C4-2B (cell line): ENCODE results near the gene CORO1C.
"Not testable (repeated sequence)": the region's sequence is repeated elsewhere in the genome, so short reads cannot be mapped to it uniquely, and the experiment has no call there.

ENCODE experiments used
- ZFX ChIP-seq: fragments of 450-650 bp; IDR thresholded peaks from 2 replicates; pipeline ENCODE4 v1.6.1; 2017
- TF ChIP-seq, protein P1 (sequence below): fragments of 450-650 bp; conservative IDR thresholded peaks from 2 replicates; pipeline ENCODE4 v1.5.1; 2017; ENCODE audit warnings: mild to moderate bottlenecking

DNA sequence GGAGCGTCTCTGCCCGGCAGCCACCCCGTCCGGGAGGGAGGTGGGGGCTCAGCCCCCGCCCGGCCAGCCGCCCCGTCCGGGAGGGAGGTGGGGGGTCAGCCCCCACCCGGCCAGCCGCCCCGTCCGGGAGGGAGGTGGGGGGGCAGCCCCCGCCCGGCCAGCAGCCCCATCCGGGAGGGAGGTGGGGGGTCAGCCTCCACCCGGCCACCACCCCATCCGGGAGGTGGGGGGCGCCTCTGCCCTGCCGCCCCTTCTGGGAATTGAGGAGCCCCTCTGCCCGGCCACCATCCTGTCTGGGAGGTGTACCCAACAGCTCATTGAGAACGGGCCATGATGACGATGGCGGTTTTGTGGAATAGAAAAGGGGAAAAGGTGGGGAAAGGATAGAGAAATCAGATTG lies 75.1 kb downstream of the CORO1C start:
- not testable (repeated sequence) for TF ChIP-seq ZFX
- TF ChIP-seq, protein P1, sequence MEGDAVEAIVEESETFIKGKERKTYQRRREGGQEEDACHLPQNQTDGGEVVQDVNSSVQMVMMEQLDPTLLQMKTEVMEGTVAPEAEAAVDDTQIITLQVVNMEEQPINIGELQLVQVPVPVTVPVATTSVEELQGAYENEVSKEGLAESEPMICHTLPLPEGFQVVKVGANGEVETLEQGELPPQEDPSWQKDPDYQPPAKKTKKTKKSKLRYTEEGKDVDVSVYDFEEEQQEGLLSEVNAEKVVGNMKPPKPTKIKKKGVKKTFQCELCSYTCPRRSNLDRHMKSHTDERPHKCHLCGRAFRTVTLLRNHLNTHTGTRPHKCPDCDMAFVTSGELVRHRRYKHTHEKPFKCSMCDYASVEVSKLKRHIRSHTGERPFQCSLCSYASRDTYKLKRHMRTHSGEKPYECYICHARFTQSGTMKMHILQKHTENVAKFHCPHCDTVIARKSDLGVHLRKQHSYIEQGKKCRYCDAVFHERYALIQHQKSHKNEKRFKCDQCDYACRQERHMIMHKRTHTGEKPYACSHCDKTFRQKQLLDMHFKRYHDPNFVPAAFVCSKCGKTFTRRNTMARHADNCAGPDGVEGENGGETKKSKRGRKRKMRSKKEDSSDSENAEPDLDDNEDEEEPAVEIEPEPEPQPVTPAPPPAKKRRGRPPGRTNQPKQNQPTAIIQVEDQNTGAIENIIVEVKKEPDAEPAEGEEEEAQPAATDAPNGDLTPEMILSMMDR: not testable (repeated sequence)
